HG02973 (cell line): Measurements from ENCODE around the gene LMF2.
"Not testable (repeated sequence)": the region's sequence is repeated elsewhere in the genome, so short reads cannot be mapped to it uniquely, and the experiment has no call there.

ENCODE experiments used
- ATAC-seq: cut with Tn5 transposase; IDR thresholded peaks from one replicate; pipeline ENCODE4 v1.9.1; 2021; ENCODE audit warnings: moderate library complexity; ENCODE audit not compliant: unreplicated experiment

LMF2 gene

DNA sequence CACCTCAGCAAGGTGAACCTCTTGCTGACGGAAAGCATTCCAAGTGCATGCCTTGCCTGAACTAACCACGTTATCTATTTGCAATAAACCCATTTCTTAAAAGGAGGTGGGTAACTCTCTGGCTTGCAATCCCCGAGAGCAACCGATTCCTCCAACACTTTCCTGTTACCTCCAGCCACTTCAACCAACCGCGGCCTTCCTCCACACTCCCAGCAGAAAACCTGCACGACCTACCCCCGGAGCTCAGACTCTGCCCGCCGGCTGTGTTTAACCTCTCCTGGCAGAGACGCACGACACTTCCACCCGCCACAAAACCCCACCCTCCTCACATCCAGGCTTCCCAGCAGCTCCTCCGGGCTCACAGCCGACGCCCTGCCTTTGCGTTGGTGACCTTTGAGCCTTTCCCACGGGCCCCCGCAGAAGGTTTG is 17.2 kb upstream of the LMF2 start:
- ATAC-seq, result no peak

- ATAC-seq, result no peak
Observed at GRCh38 chr22:50523806-50524675, 16.5 kb upstream of the LMF2 start.

DNA sequence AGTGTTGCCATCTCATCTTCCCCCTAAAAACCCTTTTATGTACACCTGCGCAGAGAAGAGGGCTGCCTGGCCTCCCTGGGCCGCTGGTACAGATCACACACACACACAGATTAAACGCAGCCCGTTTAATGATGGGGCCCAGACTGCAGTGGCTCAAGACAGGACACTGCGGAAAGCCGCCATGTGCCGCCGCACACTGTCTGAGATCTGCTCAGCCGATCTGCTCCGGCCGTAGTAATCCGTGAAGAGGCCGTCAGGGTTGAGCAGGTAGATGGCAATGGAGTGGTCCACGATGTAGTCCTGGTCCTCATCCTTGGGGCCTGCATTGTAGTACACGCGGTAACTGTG is 15.9 kb upstream of the LMF2 start:
- ATAC-seq, result no peak

- ATAC-seq, result no peak
Observed at GRCh38 chr22:50522806-50523438, 15.4 kb upstream of the LMF2 start.

DNA sequence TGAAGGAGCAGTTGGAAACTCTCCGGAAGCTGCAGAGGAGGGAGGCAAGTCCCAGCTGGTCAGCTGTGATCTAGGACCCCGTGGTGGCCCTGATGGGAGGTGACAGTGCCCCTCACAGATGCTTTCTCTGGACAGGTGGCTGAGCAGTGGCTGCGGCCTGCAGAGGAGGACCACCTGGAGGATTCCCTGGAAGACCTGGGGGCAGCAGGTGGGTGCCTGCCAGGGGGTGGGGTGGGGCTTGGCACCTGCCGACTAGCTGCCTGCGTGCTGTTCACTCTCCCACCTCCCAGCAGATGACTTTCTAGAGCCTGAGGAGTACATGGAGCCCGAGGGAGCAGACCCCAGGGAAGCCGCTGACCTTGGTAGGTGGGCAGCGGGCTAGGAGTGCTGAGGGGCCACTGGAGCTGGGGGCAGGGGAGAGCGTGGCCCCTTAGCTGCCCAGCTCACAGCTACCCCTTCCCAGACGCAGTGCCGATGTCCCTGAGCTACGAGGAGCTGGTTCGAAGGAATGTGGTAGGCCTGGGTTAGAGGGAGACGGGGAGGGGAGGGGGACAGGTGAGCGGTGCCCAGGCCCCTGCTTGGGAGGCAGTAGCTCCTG is 14.8 kb upstream of the LMF2 start:
- no peak for ATAC-seq

DNA sequence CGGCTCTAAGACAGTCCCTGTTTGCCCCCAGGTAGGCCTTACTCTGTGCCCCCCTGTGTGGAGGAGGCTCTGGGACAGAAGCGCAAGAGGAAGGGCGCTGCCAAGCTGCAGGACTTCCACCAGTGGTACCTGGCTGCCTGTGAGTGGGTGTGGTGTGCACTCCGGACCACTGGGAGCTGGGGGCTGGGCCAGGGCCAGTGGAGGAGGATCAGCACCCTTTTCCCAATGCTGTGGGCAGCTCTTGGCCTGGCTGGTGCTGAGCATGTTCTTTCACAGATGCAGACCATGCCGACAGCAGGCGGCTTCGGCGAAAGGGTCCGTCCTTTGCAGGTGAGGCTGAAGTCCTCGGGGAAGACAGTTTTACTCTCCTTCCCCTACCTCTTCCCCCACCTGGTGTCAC is 14.2 kb upstream of the LMF2 start:
- no peak for ATAC-seq

GRCh38 chr22:50520826-50521453 is 13.4 kb upstream of the LMF2 start:
- no peak for ATAC-seq

GRCh38 chr22:50520184-50520583 is 12.7 kb upstream of the LMF2 start:
- not testable (repeated sequence) for ATAC-seq

DNA sequence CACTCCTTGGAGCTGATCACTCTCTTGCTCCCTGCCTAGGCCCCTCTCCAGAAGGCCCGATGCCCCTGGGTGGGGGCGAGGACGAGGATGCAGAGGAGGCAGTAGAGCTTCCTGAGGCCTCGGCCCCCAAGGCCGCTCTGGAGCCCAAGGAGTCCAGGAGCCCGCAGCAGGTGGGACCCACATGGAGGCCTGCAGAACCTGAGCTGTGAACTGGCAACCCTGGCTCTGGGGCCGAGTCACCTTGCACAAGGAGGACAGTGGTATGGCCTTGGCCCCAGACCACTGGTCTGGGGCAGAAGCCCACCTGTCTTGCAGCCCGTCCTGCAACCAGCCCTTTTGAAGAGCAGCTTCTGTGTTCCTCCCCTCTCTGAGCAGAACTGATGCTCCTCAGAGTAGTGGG is 11.6 kb upstream of the LMF2 start:
- ATAC-seq, result no peak

DNA sequence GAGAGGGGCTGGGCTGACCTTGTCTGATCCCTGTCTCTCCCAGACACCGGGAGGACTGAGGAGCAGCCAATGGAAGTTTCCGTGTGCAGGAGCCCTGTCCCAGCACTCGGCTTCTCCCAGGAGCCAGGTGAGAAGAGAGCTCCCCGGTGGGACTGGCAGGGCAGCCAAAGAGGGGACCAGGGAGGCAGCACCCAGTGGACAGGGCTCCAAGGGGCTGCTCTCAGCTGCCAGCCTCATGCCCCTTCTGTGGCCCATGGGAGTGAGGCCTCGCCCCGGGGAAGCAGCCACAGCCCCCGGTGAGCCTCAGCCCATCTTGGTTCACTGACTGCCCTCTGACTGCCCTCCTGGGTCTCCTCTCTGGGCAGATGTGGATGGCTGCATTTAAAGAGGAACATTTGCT is 11.1 kb upstream of the LMF2 start:
- no peak for ATAC-seq

- ATAC-seq, result no peak
Observed at GRCh38 chr22:50517495-50518260, 10.2 kb upstream of the LMF2 start.

GRCh38 chr22:50516891-50517290 is 9.4 kb upstream of the LMF2 start:
- no peak for ATAC-seq

- no peak for ATAC-seq
Observed at GRCh38 chr22:50516068-50516467, 8.6 kb upstream of the LMF2 start.

- no peak for ATAC-seq
Observed at GRCh38 chr22:50513175-50513574, 5.7 kb upstream of the LMF2 start.

GRCh38 chr22:50508897-50509296 is 1.4 kb upstream of the LMF2 start:
- ATAC-seq, result no peak

GRCh38 chr22:50507991-50508884 is 736 bp upstream of the LMF2 start, which contains the start of gene NCAPH2:
Gene NCAPH2 (plus strand): TSS chr22:50508224. CDS start chr22:50508338, 114 bp downstream.
- peak; percentile 50 for ATAC-seq

- peak; percentile 1 for ATAC-seq
Observed at GRCh38 chr22:50506611-50507420, 686 bp downstream of the LMF2 start.

DNA sequence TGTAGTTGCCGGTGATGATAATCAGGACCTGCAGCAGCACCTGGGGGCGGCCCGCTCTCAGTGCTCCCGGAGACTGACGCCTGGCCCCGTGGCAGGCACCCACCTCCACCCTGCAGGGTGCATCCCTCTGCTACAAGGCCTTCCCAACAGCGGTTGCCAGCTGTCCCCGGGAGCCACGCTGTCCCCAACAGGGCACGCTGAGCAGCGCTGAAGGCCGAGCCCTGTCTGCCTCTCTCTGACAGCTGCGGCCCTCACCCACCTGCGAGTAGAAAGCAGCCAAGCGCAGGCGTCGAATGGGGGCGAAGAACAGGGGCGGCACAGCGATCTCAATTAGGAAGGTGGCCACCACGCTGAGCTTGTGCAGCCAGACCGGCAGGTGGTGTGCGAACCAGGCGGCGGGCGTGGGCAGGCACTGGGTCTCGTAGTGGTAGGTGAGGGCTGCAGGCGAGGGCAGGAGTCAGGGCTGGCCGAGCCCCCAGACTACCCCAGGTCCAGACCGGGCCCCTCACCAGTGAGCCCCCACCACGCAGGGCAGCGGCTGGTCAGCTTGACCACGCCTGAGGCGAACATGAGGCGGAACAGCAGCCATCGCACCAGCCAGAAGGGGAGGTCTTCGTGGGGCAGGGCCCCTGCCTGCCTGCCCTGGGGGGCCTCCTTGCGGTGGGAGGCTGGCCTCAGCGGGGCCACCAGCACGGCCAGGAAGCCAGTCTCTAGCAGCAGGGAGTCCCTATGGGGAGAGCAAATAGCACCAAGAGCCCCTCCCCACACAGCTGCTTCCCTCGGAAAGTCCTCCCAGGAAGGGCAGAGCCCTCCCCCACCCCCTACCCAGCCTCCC is 1.5 kb downstream of the LMF2 start:
- ATAC-seq, result no peak
